NCI-H146 treated with DMSO at 0.1 percent for 48 hours (cell line): ENCODE data around the gene FAM83E.
A peak's percentile ranks its signal among the peaks of the same experiment; 100 is the strongest.
"Not testable (repeated sequence)": the region's sequence is repeated elsewhere in the genome, so short reads cannot be mapped to it uniquely, and the experiment has no call there.

Experiments
- DNase-seq: peaks from one replicate; lab custom pipeline; 2025; ENCODE audit not compliant: unreplicated experiment; lab: John Stamatoyannopoulos, UW

FAM83E gene

DNA sequence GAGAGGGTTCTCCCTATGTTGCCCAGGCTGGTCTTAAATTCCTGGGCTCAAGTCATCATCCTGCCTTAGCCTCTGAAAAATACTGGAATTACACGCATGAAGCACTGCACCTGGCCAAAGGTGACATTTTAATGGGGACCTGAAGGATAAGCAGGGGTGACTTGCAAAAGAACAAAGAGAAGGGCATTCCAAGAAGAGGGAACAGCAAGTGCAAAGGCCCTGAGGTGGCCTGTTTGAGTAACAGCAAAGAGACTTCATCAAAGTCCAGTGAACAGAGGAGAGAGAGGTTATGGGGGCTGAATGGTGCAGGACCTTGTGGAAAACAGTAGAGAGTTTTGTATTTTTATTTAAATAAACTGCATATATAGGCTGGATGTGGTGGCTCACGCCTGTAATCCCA is 27.0 kb upstream of the FAM83E start:
- no peak for DNase-seq

DNA sequence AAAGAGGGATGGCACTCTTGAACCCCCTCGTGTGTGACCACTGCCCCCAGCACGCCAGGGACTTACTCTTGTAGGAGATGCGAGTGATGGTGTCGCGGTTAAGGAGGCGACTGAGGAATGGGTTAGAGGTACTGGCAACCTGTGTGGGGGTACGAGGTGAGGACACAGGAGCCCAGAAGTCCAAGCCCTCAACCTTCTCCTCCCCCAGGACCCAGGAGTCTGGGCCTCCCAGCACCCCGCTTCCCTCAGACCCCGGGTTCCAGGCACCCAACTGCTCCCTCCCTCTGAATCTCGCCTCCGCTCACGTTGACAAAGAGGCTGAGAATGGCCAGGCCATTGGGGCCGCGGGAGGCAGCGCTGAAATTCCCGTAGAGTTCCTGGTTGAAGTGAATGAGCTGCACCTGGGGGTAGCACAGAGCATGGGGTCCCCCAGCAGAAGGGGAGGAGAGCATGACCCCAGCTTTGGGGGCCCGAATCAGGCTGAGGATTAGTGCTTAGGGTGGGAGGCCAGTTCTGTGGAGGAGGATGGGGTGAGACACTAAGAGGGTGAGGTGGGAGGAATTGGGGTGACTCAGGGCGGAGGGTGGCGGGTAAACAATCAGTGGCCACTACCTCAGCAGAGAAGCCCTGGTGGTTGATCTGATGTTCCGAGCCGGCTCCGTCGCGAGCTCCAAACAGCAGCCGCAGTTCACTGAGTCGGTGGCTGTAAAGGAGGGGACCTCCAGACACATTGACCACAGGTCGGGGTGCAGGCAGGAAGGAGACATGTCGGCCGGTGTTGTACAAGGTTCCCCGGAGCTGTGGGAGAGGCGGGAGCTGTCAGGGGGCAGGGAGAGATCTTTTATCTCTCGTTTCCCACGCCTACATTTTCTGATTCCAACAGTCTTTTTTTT is 24.9 kb upstream of the FAM83E start:
- no peak for DNase-seq

DNA sequence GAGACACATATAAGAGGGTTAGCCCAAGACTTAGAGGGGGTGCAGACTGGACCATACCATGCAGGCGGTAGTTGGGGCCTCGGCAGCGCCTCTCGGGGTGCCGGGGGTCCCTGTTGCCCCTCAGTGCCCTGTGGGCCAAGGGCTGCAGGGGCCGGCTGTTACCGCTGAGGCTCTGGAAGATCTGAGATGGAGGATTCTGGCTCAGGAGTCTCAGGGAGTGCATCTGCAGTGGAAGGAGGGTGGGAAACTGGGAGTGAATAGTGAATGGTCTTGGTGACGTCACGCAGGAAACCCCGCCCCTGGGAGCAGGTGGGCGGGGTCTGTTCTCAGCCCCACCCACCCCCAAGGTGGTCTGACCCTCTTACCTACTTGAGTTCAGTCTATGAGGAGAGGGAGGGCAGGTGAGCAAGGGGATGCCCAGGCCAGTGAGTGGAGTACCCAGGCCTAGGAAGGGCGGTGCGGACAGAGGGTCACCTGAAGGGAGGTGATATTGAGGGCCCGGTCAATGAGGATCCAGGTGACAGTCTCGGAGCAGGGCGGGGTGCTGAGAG is 24.0 kb upstream of the FAM83E start:
- no peak for DNase-seq

DNA sequence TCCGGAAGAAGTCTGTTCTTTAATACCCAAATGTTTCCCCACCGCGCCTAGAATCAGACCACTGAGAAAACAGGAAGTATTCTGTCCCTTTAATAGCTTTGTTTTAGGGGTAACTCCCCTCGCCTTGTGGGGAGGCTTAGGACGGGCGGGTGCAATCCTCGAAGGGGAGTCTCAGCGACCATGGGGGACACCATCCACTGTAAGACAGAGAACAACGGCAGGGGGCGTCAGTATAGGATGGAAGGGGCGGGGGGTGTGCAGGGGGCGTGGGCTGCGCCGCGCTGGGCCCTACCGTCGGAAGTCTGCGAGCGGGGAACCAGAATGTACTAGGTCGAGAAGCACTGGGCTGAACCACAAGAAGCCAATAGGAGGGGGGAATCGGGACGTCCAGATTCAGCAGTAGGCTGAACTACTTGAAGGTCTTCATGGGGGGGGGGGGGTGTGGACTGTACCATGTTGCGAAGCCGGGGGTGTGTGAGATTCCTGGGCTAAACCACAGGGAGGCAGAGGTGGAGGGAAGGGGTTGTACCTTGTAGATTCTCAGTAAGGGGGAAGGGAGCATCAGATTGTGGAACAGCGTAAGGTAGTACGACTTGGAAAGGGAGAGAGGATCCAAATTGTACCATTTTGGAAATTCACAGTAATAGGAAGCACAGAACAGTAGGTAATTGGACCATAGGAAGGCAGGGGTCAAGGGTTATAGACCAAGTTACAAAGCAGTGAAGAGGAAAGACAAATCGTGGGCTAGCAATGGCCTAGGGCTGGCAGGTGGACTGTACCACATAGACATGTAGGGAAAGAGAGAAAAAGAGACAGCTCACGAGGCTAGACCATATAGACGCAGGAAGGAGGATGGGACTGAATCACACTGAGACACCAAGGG is 23.3 kb upstream of the FAM83E start:
- DNase-seq = peak; percentile 77

DNA sequence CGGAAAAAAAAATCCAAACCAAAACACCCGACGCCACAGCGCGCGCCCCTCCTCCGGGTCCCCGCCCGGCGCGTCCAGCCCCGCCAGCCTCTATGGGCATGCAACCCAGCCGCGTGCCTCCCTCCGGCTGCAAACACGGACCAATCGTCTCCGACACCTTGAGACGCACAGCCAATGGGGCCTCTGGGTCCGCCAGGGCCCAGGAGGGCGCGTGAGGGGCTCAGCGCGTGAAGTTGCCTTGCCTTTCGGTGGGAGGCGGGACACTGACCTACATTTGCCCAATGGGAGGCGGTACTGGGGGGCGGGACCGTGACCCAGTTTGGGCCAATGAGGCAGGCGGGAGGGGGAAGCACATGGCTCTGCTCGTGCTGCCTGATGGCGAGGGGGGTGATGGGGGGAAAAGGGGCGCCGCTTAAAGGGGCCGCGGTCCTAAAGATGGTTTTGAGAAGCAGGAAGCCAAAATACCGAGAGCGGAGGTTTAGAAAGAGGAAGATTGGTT is 22.6 kb upstream of the FAM83E start:
- peak; percentile 96 for DNase-seq

DNA sequence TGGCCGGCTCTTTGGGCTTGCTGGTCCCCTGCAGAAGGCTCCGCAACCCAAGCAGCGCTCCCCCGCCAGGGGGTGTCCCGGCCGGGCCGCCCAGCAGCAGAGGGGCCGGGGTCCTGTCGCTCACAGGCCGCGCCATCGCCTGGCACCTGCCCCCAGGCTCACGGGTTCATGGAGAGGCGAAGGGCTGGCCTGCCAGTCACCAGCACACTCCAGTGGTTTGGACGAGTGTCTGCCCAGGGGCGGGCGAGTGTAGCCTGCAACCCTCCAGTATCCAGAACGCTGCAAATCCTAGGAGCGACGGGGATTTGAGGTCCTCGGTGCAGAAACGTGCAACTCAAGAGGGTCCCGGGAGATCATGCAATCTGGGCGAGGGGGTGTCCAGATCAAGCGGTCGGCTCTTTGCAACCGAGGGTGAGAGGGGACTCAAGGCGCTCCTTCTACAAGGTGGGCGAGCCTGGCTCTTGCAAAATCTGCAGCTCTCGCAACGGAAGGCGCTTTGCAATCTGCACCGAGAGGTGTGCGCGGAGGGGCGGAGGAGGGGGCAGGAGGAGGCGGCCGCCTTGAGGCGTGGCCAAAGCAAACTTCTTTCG is 22.1 kb upstream of the FAM83E start, which contains the start of gene DBP:
Gene DBP, minus strand, starts transcription at position 521 of the 590 bp plus-strand sequence. Its CDS starts 385 bp downstream, at position 136.
- peak; percentile 38 for DNase-seq

DNA sequence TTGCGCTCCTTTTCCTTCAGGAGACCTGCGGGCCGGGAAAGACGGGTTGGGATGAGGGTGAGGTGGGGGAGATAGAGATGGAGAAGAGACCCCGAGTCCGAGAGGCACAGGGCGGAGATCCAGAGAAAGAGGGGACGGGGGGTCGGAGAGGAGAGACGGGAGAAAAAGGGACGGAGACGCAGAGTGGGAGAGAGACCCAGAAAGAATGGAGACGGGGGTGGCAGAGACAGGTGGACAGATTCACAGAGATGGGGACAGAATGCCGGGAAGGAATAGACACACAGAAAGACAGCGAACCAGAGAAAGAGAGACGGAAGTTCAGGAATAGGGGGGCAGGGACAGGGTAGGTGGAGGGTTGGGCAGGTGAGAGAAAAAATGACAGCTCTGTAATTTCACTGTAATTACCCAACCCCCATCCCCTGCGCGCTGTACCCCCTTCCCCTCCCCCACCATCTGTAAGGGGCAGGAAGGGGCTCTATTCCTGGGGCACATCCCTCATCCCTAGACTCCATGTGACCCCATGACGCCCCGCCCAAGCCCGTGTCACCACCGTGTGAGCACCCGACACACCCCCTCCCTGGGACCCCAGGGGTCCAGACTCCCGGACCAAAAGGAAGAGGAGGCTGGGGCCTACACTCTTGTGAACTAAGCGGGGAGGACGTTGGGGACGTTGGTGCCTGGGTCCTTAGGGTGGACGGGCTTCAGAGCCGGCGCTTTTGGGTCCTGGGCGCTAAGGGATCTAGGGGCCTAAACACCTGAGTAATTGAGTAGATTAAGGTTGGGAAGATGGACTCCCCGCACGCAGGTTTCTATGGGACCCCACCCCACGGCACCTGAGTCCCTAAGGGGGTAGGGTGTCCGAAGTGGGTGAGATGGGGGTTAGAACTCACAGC is 21.3 kb upstream of the FAM83E start:
- no peak for DNase-seq

DNA sequence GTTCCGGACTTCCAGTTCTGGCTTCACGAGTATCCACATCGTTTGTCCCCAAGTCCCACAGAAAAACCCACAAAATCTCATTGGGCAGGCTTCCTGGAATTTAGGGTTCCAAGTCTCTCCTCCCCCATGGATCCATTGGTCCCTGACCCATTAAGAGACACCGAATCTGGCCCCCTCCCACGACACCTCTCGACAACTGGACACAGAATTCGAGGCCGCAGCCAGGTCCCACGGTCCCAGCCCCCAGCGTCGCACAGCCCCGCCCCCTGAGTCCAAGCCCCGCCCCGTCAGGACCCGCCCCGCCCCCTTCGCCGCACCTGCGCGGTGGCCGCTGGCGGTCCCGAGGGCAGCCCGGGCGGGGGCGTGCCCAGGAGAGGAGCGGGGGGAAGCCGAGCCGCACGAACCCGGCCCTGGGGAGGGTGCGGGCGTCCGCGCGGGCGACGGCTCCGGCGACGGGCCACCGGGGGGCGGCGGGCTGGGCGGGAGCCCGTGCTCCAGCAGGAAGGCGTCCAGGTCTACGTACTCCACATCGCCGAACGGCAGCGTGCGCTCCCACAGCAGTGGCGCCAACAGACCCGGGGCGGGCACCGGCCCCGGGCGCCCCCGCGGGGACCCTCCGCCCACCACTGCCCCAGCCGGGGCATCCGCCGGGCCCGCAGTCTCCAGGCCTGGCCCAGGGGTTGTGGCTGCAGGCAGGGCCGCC is 20.5 kb upstream of the FAM83E start:
- DNase-seq = peak; percentile 27

DNA sequence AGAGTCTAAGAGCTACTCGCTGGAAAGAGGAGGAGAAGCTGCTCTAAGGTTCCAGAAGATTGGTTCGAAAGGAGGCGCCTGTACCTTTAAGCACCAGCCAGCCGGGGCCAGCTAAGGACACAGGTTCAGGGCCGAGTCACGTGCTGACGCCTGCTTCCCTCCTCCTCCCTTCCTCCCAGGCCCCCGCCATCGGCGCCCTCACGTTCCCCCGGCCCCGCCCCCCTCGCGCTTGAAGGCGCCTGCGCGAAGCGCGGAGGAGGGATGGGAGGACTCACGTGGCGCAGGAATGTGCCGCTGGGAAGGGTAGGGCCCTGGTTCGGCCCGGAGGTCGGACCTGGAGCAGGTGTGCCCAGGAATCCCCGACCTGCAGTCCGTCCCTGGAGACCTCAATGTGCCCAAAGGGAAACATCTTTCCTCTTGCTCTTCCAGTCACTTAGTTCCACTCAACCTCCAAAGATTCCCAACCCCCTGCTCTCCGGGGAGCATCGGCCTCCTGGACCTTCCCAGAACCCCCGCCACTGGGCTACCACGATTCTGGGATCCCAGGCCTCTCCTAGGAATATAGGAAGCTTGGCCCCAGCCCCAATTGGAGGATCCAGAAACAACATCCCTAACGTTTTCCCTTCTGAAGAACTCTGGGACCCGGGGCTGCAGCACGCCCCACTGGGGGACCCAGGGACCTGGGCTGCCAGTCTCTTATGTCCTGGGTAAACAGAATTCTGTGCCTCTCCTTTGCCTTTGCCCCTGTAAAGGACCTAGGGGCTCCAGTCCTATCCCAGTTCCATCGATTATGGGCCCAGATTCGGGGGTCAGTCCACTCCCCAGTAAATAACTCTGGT is 19.8 kb upstream of the FAM83E start:
- peak; percentile 91 for DNase-seq

DNA sequence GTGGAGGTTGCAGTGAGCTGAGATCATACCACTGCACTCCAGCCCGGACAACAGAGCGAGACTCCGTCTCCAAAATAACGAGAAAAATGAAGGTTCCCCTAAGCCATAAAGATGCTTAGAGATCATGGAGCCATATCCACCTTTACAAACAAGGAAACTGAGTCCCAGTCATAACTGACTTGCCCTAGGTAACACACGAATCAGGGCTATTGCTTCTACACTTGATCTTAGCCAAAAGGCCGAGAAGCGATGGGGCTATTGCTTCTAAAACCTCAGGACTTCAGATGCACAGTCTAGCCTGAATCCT is 19.1 kb upstream of the FAM83E start:
- DNase-seq = no peak

DNA sequence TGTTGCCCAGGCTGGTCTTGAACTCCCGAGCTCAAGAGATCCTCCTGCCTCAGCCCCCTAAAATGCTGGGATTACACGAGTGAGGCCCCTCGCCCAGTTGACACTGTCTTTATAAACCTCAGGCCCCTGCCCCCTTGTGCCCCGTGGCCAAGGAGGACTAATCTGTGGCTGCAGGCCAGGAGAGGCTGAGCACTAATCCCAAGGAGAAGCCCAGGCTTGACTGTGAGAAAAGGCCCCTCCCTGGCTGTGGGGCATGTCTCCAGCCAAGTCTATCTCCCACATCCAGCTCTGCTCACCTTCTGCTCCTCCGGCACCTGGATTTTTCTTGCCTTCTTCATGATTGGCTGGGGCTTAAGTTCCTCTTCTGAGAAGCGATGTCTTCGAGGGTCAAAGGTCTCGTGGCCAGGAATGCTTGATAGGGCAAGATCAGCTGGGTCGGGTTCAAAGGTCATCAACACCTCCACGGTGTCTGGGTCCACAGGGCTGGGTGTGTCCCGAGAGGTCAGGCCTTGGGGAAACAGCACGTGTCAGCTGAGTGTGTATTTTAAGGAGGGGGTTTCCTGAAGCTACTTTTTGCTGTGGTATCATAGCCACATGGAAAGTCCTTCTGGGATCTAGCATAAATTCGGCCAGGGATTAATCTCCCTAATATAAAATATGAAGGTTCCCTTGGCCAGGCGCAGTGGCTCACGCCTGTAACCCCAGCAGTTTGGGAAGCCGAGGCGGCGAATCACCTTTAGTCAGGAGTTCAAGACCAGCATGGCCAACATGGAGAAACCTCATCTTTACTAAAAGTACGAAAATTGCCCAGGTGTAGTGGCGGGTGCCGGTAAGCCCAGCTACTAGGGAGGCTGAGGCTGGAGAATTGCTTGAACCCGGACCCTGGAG is 18.5 kb upstream of the FAM83E start:
- DNase-seq = no peak

DNA sequence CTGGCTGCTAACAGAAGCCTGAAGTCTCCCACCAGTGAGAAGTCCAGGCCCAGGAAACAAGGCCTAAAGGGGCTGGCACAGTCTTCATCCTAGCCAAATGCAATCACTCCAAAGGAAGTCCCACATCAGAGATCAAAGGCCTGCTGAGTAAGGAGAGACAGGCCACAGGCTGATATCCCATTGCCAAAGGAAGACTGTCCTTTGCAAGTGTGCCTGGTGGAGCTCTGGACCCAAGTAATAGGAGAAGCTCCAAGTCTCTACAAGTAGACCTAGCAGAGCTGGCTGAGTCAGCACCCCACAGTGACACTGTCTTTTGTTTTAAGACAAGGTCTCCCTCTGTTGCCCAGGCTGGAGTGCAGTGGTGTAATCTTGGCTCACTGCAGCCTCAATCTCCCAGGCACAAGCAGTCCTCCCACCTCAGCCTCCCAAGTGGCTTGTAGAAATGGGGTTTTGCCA is 17.8 kb upstream of the FAM83E start:
- DNase-seq = no peak

DNA sequence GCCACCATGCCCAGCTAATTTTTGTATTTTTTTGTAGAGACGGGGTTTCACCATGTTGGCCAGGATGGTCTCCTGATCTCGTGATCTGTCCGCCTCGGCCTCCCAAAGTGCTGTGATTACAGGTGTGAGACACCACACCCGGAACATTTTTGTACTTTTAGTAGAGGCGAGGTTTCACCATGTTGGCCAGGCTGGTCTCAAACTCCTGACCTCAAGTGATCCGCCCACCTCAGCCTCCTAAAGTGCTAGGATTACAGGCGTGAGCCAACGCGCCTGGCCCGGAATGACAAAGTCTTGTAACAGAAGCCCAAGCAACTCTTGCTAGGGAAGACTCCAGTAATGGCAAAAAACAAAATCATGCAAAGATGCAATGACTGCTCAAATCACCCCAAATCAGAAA is 17.4 kb upstream of the FAM83E start:
- DNase-seq = not testable (repeated sequence)

DNA sequence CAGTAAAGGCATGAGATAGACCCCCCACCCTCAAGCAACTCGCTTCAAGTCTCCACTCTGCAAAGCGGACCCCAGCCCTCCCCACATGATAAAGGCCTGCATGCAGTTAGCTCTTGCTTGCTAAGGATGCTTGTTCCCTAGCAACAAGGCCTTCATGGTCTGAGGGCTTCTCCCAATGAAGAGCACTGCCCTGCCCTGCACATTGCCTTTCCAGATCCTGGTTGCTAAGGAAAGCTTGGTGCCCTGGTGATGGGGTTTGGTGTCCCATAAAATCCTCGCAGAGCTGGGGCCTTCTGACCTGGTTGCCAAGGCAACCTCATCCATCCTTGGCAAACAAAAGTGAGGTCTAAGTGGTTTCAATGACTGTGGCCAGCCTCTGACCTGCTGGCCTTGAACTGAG is 16.3 kb upstream of the FAM83E start:
- DNase-seq = no peak

DNA sequence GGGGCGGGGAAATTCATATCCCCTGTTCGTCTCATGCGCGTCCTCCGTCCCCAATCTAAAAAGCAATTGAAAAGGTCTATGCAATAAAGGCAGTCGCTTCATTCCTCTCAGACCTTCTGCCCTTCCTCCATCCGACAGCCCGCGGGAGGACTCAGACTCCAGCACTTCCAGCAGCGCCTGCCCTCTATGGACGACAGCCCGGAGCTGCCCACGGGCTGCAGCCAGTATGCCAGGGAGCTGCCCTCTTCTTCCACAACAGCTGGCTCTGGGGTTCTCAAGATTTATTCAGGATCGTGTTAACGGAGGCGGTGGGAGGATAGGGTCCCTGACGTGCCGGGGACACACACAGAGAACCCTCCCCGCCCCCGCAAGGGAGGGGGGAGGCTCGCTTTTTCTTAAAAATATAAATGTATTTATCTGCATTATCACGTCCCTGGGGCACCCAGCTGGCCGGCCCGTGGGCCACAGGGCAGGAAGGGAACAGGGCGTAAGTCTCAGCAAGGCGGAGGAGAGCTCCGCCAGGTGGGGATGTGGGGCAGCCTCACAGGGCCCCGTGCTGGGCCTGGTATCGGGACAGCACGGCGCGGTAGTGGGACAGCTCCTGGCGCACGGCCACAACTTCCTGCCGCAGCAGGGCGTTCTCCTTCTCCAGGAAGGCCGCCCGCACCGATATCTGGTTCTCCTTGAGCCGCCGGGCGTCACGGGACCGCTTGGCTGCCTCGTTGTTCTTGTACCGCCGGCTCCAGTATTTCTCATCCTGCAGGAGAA is 15.6 kb upstream of the FAM83E start:
- DNase-seq = no peak

DNA sequence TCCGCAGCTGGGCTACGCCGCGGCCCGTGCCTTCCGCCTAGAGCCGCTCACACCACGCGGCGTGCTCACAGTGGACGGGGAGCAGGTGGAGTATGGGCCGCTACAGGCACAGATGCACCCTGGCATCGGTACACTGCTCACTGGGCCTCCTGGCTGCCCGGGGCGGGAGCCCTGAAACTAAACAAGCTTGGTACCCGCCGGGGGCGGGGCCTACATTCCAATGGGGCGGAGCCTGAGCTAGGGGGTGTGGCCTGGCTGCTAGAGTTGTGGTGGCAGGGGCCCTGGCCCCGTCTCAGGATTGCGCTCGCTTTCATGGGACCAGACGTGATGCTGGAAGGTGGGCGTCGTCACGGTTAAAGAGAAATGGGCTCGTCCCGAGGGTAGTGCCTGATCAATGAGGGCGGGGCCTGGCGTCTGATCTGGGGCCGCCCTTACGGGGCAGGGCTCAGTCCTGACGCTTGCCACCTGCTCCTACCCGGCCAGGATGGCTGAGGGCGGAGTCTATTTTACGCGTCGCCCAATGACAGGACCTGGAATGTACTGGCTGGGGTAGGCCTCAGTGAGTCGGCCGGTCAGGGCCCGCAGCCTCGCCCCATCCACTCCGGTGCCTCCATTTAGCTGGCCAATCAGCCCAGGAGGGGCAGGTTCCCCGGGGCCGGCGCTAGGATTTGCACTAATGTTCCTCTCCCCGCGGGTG is 14.9 kb upstream of the FAM83E start:
- DNase-seq = no peak
